Measurements from ENCODE around the gene RHBDF2. TPM values are rescaled to one million over a fixed set of nuclear protein-coding genes. Genes with fewer than 3 reads are reported as not detected.
A peak's percentile ranks its signal among the peaks of the same experiment; 100 is the strongest.

Gene RHBDF2
- total RNA-seq, 1 experiment from 2014 or later, result 12.2 TPM

DNA sequence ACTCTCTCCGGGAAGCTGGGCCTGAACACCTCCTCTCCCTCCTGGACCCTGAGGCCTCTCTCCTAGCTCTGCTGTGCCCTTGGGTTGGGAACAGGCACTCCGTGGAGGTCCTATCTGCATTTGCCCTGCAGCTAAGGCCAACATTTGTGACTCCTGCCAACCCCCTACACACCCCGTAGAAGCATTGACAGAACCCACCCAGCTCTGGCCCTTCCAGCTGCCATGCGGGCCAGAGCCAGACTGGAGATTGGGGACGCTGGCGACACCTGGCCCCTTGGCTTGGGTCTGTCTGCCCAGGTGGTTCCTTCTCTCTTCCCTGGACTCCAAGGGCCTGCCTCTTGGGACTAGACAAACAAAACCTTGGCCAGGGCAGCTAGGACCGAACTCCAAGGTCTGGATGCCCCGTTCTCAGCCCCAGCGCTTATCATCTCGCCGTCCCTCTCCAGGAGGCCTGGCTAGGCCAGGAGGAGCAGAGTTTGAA lies 644 bp upstream of the RHBDF2 start:
- DNase-seq (ENCODE audit: low read depth), result no peak

GRCh38 chr17:76500747-76501017 lies 541 bp downstream of the RHBDF2 start:
- no peak for DNase-seq (ENCODE audit: low read depth)

GRCh38 chr17:76500074-76500746 lies 1.0 kb downstream of the RHBDF2 start:
- DNase-seq (ENCODE audit: low read depth), result no peak

DNA sequence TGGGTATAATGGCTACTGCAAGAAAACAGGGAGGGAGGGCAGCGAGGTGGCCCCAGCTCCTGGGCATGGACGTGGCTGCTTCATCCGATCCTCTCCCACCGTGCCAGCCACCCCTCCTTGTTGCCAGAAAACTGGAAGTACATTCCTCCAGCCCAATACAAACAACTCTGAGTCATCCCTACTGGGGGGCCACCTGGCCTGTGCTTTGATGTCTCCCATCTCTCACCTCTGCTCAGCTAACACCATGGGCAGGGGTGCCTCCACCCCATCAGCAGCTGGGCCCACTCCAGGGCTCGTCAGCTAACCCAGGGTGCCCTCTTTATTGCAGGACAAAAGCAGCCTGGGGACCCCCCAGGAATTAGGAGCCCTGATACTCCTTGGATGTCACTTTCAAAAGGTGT lies 2.0 kb downstream of the RHBDF2 start:
- no peak for DNase-seq (ENCODE audit: low read depth)

GRCh38 chr17:76498876-76499251 lies 2.4 kb downstream of the RHBDF2 start:
- DNase-seq (ENCODE audit: low read depth), result no peak

- peak; percentile 85 for DNase-seq (ENCODE audit: low read depth)
Measured at GRCh38 chr17:76497979-76498875, 3.0 kb downstream of the RHBDF2 start.

GRCh38 chr17:76497699-76497978 lies 3.6 kb downstream of the RHBDF2 start:
- no peak for DNase-seq (ENCODE audit: low read depth)

DNA sequence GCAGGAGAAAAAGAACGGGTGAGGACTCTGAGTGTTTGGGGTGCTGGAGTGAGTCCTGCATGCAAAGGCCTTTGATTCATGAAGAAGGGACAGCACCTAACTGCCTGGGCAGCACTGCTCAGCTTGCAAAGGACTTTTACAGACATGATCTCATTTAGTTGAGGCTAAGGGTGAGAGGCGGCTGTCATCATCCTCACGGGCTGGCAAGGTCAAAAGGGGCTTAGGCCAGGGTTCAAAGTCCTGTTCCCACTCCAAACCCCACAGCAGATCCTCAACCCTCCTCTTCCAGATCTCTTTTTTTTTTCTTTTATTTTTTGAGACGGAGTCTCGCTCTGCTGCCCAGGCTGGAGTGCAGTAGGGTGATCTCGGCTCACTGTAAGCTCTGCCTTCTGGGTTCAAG lies 4.8 kb downstream of the RHBDF2 start:
- DNase-seq (ENCODE audit: low read depth), result no peak

DNA sequence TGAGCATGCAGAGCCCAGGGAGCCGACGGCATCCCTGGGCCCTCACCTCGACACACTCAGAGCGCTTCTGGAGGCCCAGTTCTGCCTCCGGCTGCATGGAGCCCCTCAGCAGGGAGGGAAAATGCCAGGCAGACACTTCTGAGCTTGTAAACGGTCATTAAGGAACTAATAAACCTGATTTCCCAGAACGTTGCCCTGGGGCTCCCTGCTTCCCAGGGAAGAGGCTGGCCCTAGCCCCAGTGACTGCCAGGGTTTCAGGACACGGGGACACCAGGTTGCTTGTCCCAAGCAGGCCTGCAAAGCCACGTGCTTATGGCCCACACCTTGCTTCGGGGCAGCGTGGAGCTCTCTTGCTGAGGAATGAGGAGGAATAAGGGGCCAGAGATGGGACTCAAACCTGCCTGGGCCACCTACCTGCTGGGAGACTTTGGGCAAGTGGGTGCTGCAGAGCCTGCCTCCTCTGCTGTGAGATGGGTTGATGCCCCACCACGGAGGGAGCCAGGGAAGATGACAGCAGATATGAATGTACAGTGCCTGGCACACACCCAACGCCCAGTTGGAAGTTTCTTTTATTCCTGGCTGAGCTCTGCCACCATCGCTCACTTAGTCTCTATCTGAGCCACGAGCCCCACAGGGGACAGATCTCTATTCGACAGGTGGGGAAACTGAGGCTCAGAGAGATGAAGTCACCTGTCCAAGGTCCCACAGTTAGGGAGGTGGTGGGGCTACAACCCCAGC lies 5.4 kb downstream of the RHBDF2 start:
- no peak for DNase-seq (ENCODE audit: low read depth)

DNA sequence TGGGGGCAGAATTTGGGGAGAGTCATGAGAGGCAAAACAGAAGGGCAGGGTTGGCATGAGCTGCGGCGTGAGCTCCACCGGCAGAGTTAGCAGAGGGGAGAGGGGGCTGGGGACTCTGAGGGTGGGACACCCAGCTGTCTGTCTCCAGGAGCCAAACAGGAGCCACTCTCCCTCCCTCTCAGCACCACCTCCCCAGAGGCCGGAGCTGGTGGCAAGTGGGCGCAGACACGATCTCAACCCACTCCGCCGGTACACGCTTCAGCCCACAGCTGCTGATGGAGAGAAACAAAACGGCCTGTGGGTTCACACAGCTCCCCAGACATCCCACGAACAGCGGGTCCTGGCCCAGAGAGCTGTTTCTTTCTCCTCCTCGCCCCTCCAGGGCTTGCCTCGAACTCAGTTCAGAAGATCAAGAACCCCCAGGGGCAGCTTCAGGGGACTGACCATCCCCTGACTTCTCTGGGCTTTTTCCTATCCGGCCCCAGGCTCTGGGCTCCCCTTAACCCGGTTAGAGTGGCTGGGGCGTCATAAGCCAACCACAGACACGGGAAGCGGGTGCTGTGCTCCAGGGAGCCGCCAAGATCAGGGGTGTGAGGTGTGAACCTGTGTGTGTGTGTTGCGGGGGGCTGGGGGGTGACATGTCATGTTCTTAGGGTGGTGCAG lies 7.6 kb downstream of the RHBDF2 start:
- DNase-seq (ENCODE audit: low read depth), result peak; percentile 37

- DNase-seq (ENCODE audit: low read depth), result peak; percentile 91
Measured at GRCh38 chr17:76492989-76493501, 8.2 kb downstream of the RHBDF2 start.

DNA sequence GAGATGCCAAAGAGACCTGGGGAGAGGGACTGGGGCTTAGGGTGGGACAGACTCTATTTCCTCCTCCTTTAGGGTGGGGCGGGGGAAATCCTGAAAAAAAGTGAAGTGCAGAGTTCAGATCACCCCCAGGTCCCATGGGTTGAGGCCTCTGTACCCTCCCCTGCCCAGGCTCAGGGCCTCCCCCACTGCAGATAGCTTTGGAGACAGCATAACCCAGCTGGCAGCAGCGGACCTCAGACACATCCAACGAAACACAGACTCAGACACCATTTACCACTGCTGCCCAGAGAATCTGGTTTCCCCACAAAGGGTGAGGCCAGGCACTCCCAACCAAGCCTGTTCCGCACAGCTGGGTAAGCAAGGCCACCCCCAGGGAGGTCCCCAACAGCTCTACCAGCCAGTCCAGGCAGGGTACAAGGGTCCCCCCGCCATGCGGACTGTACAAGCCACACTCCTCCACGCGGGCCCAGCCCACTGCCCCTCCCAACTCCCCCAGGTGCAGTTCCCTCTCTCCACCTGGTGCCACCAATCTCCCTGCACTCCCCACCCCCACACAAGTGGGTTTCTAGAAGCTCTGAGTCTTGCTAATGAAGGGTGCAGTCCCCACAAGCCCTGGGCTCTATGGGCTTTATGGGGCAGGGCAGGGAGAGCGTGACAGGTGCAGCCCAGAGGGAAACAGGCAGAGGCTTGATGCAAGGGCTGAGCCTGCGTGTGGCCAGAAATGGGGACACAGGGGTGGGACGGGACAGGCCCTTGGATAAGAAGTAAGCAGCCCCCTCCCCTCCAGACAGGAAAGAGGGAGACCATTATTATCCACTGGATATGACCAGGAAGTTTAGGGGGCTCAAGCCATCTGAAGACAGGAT lies 8.9 kb downstream of the RHBDF2 start:
- DNase-seq (ENCODE audit: low read depth), result peak; percentile 37

DNA sequence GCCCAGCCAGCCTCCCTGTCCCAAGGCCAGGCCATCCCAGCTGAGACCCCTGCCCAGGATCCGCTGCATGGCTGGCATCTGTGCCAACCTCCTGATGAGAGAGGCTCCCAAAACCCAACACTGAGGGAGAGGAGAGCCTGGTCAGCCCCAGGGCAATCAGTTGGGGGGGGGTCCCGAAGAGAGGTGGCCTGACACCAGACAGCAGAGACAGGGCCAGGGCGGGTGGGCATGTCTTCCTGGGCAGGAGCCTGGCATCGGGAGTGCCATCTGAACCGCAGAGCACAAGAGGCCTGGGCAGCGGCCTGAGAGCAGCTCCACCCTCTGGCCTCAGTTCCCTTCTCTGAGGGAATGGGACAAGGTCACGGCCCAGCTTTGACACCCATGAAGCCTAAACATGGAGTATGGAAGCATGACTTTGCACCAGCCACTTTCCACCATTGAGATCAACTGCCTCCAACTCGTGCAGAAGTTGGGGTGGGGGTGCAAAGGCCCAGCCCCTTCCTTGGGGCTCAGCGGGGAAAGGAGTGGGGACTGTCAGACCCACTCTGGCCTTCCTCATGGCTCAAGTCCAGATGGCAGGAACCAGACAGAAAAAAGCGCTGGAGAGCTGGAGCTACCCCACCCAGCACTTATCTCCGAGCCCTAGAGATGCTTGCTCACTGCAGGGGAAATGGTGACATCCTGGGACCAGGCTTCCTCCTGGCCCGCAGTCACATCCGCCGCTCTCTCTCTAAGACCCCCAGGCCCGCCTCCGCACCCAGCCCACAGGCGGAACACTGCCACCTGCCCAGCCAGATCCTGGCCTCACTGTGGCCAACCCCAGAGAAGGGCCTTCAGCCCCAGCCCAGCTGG lies 9.7 kb downstream of the RHBDF2 start:
- DNase-seq (ENCODE audit: low read depth), result no peak

GRCh38 chr17:76490112-76490710 lies 11.0 kb downstream of the RHBDF2 start:
- DNase-seq (ENCODE audit: low read depth), result no peak

GRCh38 chr17:76487451-76488192 lies 13.6 kb downstream of the RHBDF2 start:
- DNase-seq (ENCODE audit: low read depth), result no peak

DNA sequence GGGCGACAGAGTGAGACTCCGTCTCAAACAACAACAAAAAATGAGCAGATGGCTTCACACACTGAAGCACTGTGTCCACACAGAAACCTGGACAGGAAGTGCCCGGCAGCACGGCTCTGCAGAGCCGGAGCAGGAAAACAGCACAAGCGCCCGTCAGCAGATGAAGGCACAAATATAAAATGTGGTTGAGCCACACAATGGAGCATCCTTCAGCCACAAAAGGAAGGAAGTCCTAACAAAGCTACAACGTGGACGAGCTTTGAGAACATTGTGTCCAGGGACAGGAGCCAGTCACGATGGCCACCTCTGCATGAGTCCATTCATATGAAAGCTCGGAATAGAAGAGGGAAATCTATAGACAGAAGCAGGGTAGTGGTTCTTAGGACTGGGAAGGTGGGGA lies 15.7 kb downstream of the RHBDF2 start:
- no peak for DNase-seq (ENCODE audit: low read depth)

GRCh38 chr17:76484228-76484725 lies 16.9 kb downstream of the RHBDF2 start:
- DNase-seq (ENCODE audit: low read depth), result no peak

DNA sequence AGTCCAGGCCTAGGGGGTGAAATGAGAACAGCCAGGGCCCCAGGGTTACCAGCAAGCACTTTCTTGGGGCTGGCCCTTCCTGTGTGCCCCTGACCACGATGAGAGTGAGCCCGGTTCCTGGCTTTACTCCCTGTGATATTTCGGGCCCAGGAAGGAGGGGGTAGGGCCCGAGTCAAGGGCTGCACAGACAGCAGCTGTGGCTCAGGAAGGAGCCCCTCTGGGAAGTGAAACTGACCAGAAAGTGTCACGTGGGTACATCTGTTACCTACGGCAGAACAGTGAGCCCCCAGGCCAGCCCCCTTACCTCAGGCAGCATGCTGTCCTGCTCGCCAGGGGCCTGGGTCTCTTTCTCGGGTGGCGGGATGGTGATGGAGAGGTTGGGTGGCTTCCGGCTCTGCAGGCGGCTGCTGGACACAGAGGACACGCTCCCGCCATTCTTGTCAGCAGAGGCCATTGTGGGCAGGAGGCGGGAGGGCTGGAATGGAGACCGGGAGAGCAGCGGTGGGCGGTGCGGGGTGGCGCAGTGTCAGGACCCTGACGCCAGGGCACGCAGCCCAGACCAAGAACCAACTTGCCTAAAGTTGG lies 20.1 kb downstream of the RHBDF2 start:
- no peak for DNase-seq (ENCODE audit: low read depth)
